HepG2 (cell line): ENCODE data around the gene PDZD7. TPM values are rescaled to one million over a fixed set of nuclear protein-coding genes. Genes with fewer than 3 reads are reported as not detected.

Experiments
- AGO1 ChIP-seq: fragments of 200-400 bp; formaldehyde crosslinking; IDR thresholded peaks from 2 replicates; pipeline ENCODE4 v1.6.1; 2017; ENCODE audit warnings: mild to moderate bottlenecking, low read depth, low read length, moderate library complexity; ENCODE audit not compliant: poor library complexity, severe bottlenecking
- AGO2 ChIP-seq: fragments of 200-400 bp; formaldehyde crosslinking; optimal IDR thresholded peaks from 2 replicates; pipeline ENCODE3; 2017; ENCODE audit warnings: mild to moderate bottlenecking, low read depth, low read length, moderate library complexity
- ATF1 ChIP-seq: IDR thresholded peaks from 2 replicates; pipeline ENCODE4 v1.6.1; 2016; ENCODE audit warnings: mild to moderate bottlenecking, control low read depth
- ATRX ChIP-seq: sonication (generic); formaldehyde crosslinking; IDR thresholded peaks from 2 replicates; pipeline ENCODE4 v1.4.0; 2020; ENCODE audit warnings: missing genetic modification reagents, borderline replicate concordance
- CAMTA2 ChIP-seq: sonication (generic); formaldehyde crosslinking; IDR thresholded peaks from 2 replicates; pipeline ENCODE4 v1.4.0; 2020; ENCODE audit warnings: mild to moderate bottlenecking, missing genetic modification reagents, borderline replicate concordance
- CSRNP1 ChIP-seq: sonication (generic); formaldehyde crosslinking; IDR thresholded peaks from 2 replicates; pipeline ENCODE4 v1.8.1; 2023; ENCODE audit warnings: mild to moderate bottlenecking, missing genetic modification reagents
- ETV6 ChIP-seq: sonication (generic); formaldehyde crosslinking; conservative IDR thresholded peaks from 2 replicates; pipeline ENCODE4 v1.4.0; 2020; ENCODE audit warnings: missing genetic modification reagents
- HDAC2 ChIP-seq: sonication (generic); formaldehyde crosslinking; IDR thresholded peaks from 2 replicates; pipeline ENCODE4 v1.4.0; 2020; ENCODE audit warnings: missing genetic modification reagents
- HNRNPL ChIP-seq: fragments of 200-400 bp; formaldehyde crosslinking; IDR thresholded peaks from 2 replicates; pipeline ENCODE4 v1.6.1; 2017; ENCODE audit warnings: mild to moderate bottlenecking, low read depth, low read length
- KLF12 ChIP-seq: sonication (generic); formaldehyde crosslinking; IDR thresholded peaks from 2 replicates; pipeline ENCODE4 v1.4.0; 2020; ENCODE audit warnings: missing genetic modification reagents, borderline replicate concordance
- NONO ChIP-seq, 2 experiments: fragments of 450-650 bp in 1 of 2; sonication (generic) in 1 of 2; formaldehyde crosslinking in 1 of 2; IDR thresholded peaks in 1 of 2; conservative IDR thresholded peaks in 1 of 2; 2 replicates each; pipeline versions ENCODE4 v1.6.1 to v1.8.0; 2017 to 2022; ENCODE audit warnings: mild to moderate bottlenecking in 1 of 2, missing genetic modification reagents in 1 of 2, moderate library complexity in 1 of 2
- SRSF9 ChIP-seq: fragments of 200-400 bp; formaldehyde crosslinking; IDR thresholded peaks from 2 replicates; pipeline ENCODE4 v1.6.1; 2018; ENCODE audit warnings: borderline replicate concordance, mild to moderate bottlenecking, low read depth, low read length; ENCODE audit not compliant: insufficient read depth, poor library complexity, severe bottlenecking
- ZBED4 ChIP-seq: sonication (generic); formaldehyde crosslinking; IDR thresholded peaks from 2 replicates; pipeline ENCODE4 v1.4.0; 2020; ENCODE audit warnings: missing genetic modification reagents, borderline replicate concordance
- ZBTB37 ChIP-seq: sonication (generic); formaldehyde crosslinking; IDR thresholded peaks from 2 replicates; pipeline ENCODE4 v1.4.0; 2020; ENCODE audit warnings: mild to moderate bottlenecking, missing genetic modification reagents
- ZBTB38 ChIP-seq: sonication (generic); formaldehyde crosslinking; IDR thresholded peaks from 2 replicates; pipeline ENCODE4 v1.5.1; 2020; ENCODE audit warnings: mild to moderate bottlenecking, missing genetic modification reagents
- ZNF329 ChIP-seq: sonication (generic); formaldehyde crosslinking; IDR thresholded peaks from 2 replicates; pipeline ENCODE4 v1.9.0; 2021; ENCODE audit warnings: low read depth, mild to moderate bottlenecking, missing genetic modification reagents
- ZNF746 ChIP-seq: sonication (generic); formaldehyde crosslinking; IDR thresholded peaks from 2 replicates; pipeline ENCODE4 v1.8.0; 2022; ENCODE audit warnings: mild to moderate bottlenecking, missing genetic modification reagents
- polyA plus RNA-seq, 8 experiments: library from polyadenylated mRNA; depleted of rRNA in 3 of 8; stranded (reverse) in 7 of 8; unstranded in 1 of 8; fragments of >200 nt; fragmentation: Illumina TruSeq in 4 of 8; extraction: Trizol in 4 of 8; gene quantifications; 2 replicates each; pipeline versions ENCODE4 v1.2.1 to v1.2.3, GENCODE V29; 2011 to 2016; ENCODE audit warnings: low read depth in 4 of 8, missing spikeins in 1 of 8, mixed read lengths in 1 of 8; ENCODE audit not compliant: insufficient read depth in 1 of 8
- total RNA-seq, 5 experiments: library from RNA; depleted of rRNA; stranded (reverse); fragments of >200 nt; fragmentation: Illumina TruSeq; extraction: Trizol; gene quantifications; 2 replicates each; pipeline ENCODE4 v1.2.3, GENCODE V29; 2016; ENCODE audit warnings: low read depth in 1 of 5

Gene PDZD7
- total and polyA plus RNA-seq, 2 of the 13 experiments (the other 11 are each of a cell fraction or from before 2014, with no cell fraction given): 0.58 to 0.73 TPM

GRCh38 chr10:101000127-101000914 is 30.6 kb downstream of the PDZD7 start (continued):
- TF ChIP-seq CSRNP1 (0 out of 2 replicates have a peak, but pooled peaks have one; percentile 17), ZNF746 (no peak), KLF12 (0 out of 2 replicates have a peak, but pooled peaks have one; percentile 7), ETV6 (CRISPR knock-in tag) (no peak), ATRX (CRISPR knock-in tag) (no peak), SRSF9 (no peak), CAMTA2 (CRISPR knock-in tag) (0 out of 2 replicates have a peak, but pooled peaks have one; percentile 32), HNRNPL (no peak), ZBTB37 (CRISPR knock-in tag) (peak; percentile 63; the same call in 1 of the 2 replicates), ZBTB38 (CRISPR knock-in tag) (no peak), HDAC2 (CRISPR knock-in tag) (no peak), ZBED4 (0 out of 2 replicates have a peak, but pooled peaks have one; percentile 21), AGO1 (peak; percentile 7), AGO2 (peak; percentile 67), NONO (IDR thresholded peaks at IDR 0.05) (no peak), NONO (CRISPR knock-in tag; conservative IDR thresholded peaks at IDR 0.05) (0 out of 2 replicates have a peak, but pooled peaks have one; percentile 41), ATF1 (CRISPR knock-in tag) (no peak), ZNF329 (CRISPR knock-in tag) (no peak)
- TF ChIP-seq, all 625 proteins: peak for 19
